ENCODE measurements around the gene STRIP1.

GRCh38 chr1:109989506-109990301, 44.7 kb upstream of the STRIP1 start:
- TF ChIP-seq CTCF (IDR thresholded peaks at IDR 0.05; ENCODE audit: low read length) (no peak), EZH2 (optimal IDR thresholded peaks at IDR 0.05; ENCODE audit: low read depth, low read length) (no peak), EZH2phosphoT487 (IDR thresholded peaks at IDR 0.05; ENCODE audit: low read length) (no peak)

Measured in MM.1S (cell line).